Measurements from ENCODE around the gene KBTBD8.

DNA sequence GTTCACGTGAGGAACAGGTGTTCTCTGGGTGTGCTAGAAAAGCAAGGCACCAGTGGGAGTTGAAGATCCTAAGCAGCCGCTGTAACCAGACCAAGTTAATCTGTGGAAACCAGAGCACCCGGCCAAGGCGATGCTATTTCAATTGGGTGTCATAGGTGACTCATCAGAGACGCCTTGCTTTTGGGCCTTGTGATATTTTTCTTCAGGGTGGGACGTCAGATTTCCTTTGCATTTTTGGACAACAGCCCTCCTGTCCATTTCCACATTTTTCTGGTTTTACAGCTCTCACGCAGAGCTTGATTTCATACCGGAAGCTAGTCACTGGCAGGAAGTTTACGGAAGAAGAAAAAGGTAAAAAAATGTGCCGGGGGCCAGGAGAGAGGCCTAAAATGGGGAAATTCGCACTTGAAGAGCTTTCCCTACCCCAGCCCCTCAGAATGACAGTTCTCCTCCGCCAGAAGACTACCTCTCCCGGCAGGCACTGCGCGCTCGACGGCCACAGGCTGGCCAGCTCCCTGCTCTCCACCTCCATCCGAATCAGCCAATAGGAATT lies 471 bp upstream of the KBTBD8 start:
- TF ChIP-seq, protein P1, sequence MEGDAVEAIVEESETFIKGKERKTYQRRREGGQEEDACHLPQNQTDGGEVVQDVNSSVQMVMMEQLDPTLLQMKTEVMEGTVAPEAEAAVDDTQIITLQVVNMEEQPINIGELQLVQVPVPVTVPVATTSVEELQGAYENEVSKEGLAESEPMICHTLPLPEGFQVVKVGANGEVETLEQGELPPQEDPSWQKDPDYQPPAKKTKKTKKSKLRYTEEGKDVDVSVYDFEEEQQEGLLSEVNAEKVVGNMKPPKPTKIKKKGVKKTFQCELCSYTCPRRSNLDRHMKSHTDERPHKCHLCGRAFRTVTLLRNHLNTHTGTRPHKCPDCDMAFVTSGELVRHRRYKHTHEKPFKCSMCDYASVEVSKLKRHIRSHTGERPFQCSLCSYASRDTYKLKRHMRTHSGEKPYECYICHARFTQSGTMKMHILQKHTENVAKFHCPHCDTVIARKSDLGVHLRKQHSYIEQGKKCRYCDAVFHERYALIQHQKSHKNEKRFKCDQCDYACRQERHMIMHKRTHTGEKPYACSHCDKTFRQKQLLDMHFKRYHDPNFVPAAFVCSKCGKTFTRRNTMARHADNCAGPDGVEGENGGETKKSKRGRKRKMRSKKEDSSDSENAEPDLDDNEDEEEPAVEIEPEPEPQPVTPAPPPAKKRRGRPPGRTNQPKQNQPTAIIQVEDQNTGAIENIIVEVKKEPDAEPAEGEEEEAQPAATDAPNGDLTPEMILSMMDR (IDR thresholded peaks at IDR 0.05) = no peak
- no peak for TF ChIP-seq POLR2AphosphoS5 (IDR thresholded peaks at IDR 0.05)
- TF ChIP-seq POLR2A (IDR thresholded peaks at IDR 0.05) = no peak

Data from breast epithelium (tissue), 3 donors.